HEK293 (cell line): ENCODE data around the gene CHMP4B.

Experiments used
- TCF7L2 ChIP-seq: IDR thresholded peaks from 2 replicates; pipeline ENCODE4 v1.6.1; 2011; ENCODE audit warnings: low read depth, mild to moderate bottlenecking, inconsistent platforms, low read length, moderate library complexity, borderline replicate concordance
- TRIM28 ChIP-seq: IDR thresholded peaks from 2 replicates; pipeline ENCODE4 v1.6.1; 2011; ENCODE audit warnings: low read length, control low read depth, borderline replicate concordance
- ZIC2 ChIP-seq: fragments of 450-650 bp; formaldehyde crosslinking; IDR thresholded peaks from 2 replicates; pipeline ENCODE4 v1.5.1; 2016; ENCODE audit warnings: missing biosample characterization, missing genetic modification characterization
- ZNF140 ChIP-seq: fragments of 450-650 bp; formaldehyde crosslinking; IDR thresholded peaks from 2 replicates; pipeline ENCODE4 v1.5.1; 2016; ENCODE audit warnings: missing biosample characterization, missing genetic modification characterization
- ZNF202 ChIP-seq: fragments of 450-650 bp; formaldehyde crosslinking; IDR thresholded peaks from 2 replicates; pipeline ENCODE4 v1.5.1; 2016; ENCODE audit warnings: missing biosample characterization, missing genetic modification characterization, borderline replicate concordance
- ZNF555 ChIP-seq: fragments of 450-650 bp; formaldehyde crosslinking; conservative IDR thresholded peaks from 2 replicates; pipeline ENCODE4 v1.5.1; 2017; ENCODE audit warnings: missing biosample characterization, mild to moderate bottlenecking, missing genetic modification characterization, inconsistent platforms
- TF ChIP-seq, protein P1 (sequence below): fragments of 450-650 bp; formaldehyde crosslinking; IDR thresholded peaks from 2 replicates; pipeline ENCODE4 v1.5.1; 2016; ENCODE audit warnings: missing biosample characterization, missing genetic modification characterization
- TF ChIP-seq, protein P2 (sequence below): fragments of 450-650 bp; formaldehyde crosslinking; IDR thresholded peaks from 2 replicates; pipeline ENCODE4 v1.5.1; 2016; ENCODE audit warnings: missing biosample characterization, missing genetic modification characterization

DNA sequence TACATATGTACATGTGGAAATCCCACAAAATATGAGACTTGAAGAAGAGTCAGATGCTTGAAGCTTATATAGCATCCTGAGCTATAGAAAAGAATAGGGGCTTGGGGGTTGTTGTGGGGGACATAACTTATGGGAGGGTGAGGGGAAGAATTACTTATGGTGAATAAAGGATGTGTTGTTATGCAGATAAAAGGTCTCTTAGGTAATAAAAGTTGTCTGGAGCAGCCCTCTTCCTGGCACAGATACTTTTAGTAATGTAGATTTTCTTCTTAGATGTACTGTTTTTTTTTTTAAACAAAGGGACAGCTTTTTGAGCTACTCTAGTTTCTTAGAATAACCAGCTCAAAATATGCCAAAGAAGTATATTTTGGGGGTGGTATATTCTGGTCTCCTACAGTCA, 35.9 kb downstream of the CHMP4B start:
- TF ChIP-seq, protein P1, sequence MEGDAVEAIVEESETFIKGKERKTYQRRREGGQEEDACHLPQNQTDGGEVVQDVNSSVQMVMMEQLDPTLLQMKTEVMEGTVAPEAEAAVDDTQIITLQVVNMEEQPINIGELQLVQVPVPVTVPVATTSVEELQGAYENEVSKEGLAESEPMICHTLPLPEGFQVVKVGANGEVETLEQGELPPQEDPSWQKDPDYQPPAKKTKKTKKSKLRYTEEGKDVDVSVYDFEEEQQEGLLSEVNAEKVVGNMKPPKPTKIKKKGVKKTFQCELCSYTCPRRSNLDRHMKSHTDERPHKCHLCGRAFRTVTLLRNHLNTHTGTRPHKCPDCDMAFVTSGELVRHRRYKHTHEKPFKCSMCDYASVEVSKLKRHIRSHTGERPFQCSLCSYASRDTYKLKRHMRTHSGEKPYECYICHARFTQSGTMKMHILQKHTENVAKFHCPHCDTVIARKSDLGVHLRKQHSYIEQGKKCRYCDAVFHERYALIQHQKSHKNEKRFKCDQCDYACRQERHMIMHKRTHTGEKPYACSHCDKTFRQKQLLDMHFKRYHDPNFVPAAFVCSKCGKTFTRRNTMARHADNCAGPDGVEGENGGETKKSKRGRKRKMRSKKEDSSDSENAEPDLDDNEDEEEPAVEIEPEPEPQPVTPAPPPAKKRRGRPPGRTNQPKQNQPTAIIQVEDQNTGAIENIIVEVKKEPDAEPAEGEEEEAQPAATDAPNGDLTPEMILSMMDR (tag by site-specific recombination) = no peak
- TF ChIP-seq TCF7L2 = no peak
- no peak for TF ChIP-seq TRIM28
- no peak for TF ChIP-seq ZNF140 (tag by site-specific recombination)
- TF ChIP-seq, protein P2, sequence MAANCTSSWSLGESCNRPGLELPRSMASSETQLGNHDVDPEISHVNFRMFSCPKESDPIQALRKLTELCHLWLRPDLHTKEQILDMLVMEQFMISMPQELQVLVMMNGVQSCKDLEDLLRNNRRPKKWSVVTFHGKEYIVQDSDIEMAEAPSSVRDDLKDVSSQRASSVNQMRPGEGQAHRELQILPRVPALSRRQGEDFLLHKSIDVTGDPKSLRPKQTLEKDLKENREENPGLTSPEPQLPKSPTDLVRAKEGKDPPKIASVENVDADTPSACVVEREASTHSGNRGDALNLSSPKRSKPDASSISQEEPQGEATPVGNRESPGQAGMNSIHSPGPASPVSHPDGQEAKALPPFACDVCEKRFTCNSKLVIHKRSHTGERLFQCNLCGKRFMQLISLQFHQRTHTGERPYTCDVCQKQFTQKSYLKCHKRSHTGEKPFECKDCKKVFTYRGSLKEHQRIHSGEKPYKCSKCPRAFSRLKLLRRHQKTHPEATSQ (tag by site-specific recombination) = no peak
- TF ChIP-seq ZIC2 (tag by site-specific recombination) = no peak
- TF ChIP-seq ZNF555 (tag by site-specific recombination) = no peak
- no peak for TF ChIP-seq ZNF202
